ENCODE measurements around the gene GP9. TPM values are rescaled to one million over a fixed set of nuclear protein-coding genes. Genes with fewer than 3 reads are reported as not detected.

The GP9 gene
- total RNA-seq, 1 donor: not detected

GRCh38 chr3:129021140-129021551, 39.4 kb upstream of the GP9 start:
- TF ChIP-seq, protein P1, sequence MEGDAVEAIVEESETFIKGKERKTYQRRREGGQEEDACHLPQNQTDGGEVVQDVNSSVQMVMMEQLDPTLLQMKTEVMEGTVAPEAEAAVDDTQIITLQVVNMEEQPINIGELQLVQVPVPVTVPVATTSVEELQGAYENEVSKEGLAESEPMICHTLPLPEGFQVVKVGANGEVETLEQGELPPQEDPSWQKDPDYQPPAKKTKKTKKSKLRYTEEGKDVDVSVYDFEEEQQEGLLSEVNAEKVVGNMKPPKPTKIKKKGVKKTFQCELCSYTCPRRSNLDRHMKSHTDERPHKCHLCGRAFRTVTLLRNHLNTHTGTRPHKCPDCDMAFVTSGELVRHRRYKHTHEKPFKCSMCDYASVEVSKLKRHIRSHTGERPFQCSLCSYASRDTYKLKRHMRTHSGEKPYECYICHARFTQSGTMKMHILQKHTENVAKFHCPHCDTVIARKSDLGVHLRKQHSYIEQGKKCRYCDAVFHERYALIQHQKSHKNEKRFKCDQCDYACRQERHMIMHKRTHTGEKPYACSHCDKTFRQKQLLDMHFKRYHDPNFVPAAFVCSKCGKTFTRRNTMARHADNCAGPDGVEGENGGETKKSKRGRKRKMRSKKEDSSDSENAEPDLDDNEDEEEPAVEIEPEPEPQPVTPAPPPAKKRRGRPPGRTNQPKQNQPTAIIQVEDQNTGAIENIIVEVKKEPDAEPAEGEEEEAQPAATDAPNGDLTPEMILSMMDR (IDR thresholded peaks at IDR 0.05; ENCODE audit: insufficient read depth, low read length): no peak
- H3K4me3 ChIP-seq (ENCODE audit: low read depth, low read length): no peak overlapping the region
- DNase-seq (ENCODE audit: low read depth): peak; percentile 41

DNA sequence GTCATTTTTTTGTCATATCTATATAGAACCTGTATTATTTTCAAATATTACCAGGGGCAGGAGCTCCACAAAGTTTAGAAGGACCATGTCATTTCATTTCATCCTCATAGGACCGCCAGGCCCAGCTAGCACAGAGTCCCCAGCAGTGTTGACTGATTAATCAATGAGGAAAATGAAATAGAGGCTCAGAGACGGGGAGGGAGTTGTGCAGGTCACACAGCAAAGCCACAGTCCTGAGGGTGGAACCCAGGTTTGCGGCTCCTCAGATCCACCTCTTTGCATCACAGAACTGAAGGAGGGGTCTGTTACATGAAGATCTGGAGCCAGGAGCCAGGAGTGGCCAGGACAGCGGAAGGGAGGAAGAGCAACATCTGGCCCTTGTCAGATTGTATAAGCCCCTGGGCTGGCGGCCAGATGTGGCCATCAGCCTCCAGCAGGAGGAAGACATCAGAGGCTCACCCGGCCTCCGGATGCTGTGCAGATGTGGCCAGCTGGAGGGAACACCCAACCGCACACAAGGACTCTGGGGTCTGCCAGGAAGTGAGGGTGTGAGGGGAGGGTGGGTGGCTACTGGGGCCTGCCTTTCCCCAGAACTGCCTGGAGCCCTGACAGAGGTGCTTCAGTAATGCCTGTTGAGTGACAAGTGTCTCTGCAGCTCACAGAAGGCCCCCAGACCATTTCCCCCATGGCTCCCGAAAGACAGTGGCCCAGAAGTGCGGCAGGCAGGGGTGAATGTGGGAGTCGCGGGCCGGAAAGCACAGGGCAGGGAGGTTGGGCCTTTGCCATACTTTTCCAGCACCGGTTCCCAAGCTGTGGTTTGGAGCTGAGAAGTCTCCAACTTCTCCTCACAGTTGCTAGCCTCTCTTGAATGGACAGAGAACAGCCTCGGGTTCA, 38.2 kb upstream of the GP9 start:
- DNase-seq (ENCODE audit: low read depth): peak; percentile 84

DNA sequence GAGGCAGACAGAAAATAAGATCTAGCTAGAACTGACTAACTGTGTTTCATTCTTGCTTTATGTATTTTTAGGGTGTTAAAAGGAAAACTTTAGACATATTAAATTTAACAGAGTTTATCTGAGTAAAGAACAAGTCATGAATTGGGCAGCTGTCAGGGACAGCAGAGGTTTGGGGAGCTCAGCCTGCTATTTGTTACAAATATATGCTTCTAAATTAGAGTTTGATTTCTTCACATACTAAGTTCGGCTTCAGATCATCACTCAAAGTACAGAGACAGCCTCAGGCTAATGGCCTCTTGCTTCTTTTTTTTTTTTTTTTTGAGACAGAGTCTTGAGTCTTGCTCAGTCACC, 37.6 kb upstream of the GP9 start:
- no peak for DNase-seq (ENCODE audit: low read depth)
- TF ChIP-seq, protein P1 (IDR thresholded peaks at IDR 0.05; ENCODE audit: insufficient read depth, low read length): no peak

More for the DNA sequence above, 38.2 kb upstream of the GP9 start:
- H3K4me3 ChIP-seq (ENCODE audit: low read depth, low read length): no peak overlapping the region
- TF ChIP-seq, protein P1 (IDR thresholded peaks at IDR 0.05; ENCODE audit: insufficient read depth, low read length): no peak

GRCh38 chr3:129023909-129024308, 36.7 kb upstream of the GP9 start:
- TF ChIP-seq, protein P1 (IDR thresholded peaks at IDR 0.05; ENCODE audit: insufficient read depth, low read length): peak; percentile 24
- DNase-seq (ENCODE audit: low read depth): no peak
- no peak overlapping the region for H3K4me3 ChIP-seq (ENCODE audit: low read depth, low read length)

More for the DNA sequence above, 37.6 kb upstream of the GP9 start:
- no peak overlapping the region for H3K4me3 ChIP-seq (ENCODE audit: low read depth, low read length)

- no peak overlapping the region for H3K4me3 ChIP-seq (ENCODE audit: low read depth, low read length)
- DNase-seq (ENCODE audit: low read depth): no peak
- TF ChIP-seq, protein P1 (IDR thresholded peaks at IDR 0.05; ENCODE audit: insufficient read depth, low read length): no peak
Measured at GRCh38 chr3:129025108-129025507, 35.5 kb upstream of the GP9 start.

- TF ChIP-seq, protein P1 (IDR thresholded peaks at IDR 0.05; ENCODE audit: insufficient read depth, low read length): no peak
- DNase-seq (ENCODE audit: low read depth): no peak
- no peak overlapping the region for H3K4me3 ChIP-seq (ENCODE audit: low read depth, low read length)
Measured at GRCh38 chr3:129025691-129026435, 34.7 kb upstream of the GP9 start.

All from fibroblast of the aortic adventitia (primary cell).